B cell (primary cell): ENCODE data around the gene MAPT.

Experiments used
- EZH2 ChIP-seq: IDR thresholded peaks from 2 replicates; pipeline ENCODE4 v1.6.1; 2012; ENCODE audit warnings: borderline replicate concordance, low read depth, mild to moderate bottlenecking, moderate library complexity, low read length; ENCODE audit not compliant: insufficient read depth, poor library complexity, severe bottlenecking
- TF ChIP-seq, protein P1 (sequence below): fragments of 200-600 bp; IDR thresholded peaks from one replicate; pipeline ENCODE4 v1.8.0; 2022; ENCODE audit warnings: antibody characterized with exemption, mild to moderate bottlenecking

DNA sequence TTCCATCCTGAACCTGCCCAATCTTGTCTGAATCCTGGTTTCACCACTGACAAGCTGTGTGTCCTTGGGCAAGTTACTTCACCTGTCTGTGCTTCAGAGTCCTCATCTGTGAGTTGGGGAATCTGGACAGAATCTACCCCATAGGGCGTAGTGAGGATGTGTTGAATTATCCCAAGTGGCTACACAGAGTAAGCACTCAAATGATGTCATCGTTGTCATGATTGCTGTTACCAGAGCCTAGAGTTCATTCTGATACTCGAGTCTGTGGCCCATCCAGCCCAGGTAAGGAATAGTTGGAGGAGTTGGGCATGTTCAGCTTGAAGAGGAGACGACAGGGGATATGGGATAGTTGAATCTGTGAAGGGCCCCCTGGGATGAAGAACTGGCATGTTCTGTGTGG is 45.9 kb downstream of the MAPT start:
- no peak for TF ChIP-seq EZH2
- TF ChIP-seq, protein P1, sequence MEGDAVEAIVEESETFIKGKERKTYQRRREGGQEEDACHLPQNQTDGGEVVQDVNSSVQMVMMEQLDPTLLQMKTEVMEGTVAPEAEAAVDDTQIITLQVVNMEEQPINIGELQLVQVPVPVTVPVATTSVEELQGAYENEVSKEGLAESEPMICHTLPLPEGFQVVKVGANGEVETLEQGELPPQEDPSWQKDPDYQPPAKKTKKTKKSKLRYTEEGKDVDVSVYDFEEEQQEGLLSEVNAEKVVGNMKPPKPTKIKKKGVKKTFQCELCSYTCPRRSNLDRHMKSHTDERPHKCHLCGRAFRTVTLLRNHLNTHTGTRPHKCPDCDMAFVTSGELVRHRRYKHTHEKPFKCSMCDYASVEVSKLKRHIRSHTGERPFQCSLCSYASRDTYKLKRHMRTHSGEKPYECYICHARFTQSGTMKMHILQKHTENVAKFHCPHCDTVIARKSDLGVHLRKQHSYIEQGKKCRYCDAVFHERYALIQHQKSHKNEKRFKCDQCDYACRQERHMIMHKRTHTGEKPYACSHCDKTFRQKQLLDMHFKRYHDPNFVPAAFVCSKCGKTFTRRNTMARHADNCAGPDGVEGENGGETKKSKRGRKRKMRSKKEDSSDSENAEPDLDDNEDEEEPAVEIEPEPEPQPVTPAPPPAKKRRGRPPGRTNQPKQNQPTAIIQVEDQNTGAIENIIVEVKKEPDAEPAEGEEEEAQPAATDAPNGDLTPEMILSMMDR = no peak
